ENCODE measurements around the gene CNTNAP2.
"Not testable (repeated sequence)": the region's sequence is repeated elsewhere in the genome, so short reads cannot be mapped to it uniquely, and the experiment has no call there.

The CNTNAP2 gene

GRCh38 chr7:147114525-147114924 is 997.9 kb downstream of the CNTNAP2 start:
- DNase-seq (ENCODE audit: low read depth), result not testable (repeated sequence)

DNA sequence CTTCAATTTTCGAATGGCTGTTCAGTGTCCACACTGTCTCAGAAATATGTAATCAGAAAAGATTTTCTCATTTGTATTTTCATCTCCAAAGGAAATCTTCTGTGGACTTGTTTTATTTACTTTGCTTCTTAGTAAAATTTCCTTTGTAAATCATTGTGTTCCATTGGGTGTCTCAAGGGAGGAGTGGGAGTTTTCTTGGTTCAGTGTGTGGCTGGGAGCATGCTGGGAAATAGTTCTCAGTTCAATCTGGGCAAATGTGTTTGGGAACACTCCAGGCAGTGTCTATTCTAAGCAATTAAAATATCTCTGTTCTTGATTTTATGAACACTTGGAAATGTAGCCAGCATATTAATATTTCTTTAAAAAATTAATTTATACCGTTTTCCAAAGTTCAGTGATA is 1019.8 kb downstream of the CNTNAP2 start:
- no peak for DNase-seq (ENCODE audit: low read depth)

DNA sequence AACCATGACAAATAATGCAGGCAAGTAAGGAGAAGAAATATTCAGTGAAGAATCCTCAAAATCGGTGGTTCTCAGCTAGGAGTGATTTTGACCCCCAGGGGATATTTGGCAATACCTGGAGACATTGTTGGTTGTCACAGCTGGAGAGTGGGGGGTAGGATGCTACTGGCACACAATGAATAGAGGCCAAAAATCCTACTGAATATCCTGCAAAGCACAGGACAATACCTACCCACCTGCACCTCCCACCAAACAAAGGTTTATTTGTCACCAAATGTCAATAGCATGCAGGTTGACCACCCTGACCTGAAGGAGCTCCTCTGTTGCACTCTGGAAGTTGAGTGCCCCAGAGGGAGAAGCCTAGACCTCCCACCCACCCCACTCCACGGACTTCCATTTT is 1028.6 kb downstream of the CNTNAP2 start:
- DNase-seq (ENCODE audit: low read depth), result no peak

GRCh38 chr7:147146169-147146568 is 1029.6 kb downstream of the CNTNAP2 start:
- DNase-seq (ENCODE audit: low read depth), result no peak

GRCh38 chr7:147151661-147152060 is 1035.1 kb downstream of the CNTNAP2 start:
- DNase-seq (ENCODE audit: low read depth), result no peak

GRCh38 chr7:147153571-147153970 is 1037.0 kb downstream of the CNTNAP2 start:
- no peak for DNase-seq (ENCODE audit: low read depth)

GRCh38 chr7:147161405-147161804 is 1044.8 kb downstream of the CNTNAP2 start:
- DNase-seq (ENCODE audit: low read depth), result no peak

DNA sequence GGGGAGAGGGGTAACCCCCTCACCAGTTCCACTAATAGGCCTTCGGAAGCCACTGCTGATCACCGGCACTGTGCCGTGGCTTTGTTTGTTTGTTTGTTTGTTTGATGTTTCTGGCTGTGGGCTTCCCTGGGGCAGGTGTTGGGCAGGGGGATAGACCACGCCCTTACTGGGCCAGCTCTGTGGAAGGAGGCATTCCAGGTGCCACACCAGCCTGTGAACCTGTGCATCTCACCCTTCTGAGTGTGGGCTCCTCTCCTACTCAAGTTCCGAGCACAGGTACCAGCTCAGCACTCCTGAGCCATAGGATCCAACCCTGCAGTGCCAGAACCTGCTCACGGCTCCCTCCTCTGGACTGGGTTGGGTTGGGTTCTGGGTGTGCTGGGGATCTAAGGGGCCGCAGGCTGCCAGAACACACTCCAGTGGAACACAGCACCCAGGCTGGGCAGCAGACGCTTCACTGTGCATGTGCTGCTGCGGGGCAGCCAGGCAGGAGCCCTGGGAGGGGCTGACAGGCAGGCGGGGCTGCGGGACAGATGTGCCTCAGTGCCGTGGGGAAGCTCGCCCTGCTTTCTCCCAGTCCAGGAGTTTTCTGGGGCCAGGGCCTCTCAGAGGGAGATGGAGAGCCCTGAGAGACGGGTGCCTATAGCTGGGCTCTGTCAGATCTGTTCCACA is 1053.9 kb downstream of the CNTNAP2 start:
- DNase-seq (ENCODE audit: low read depth), result no peak

DNA sequence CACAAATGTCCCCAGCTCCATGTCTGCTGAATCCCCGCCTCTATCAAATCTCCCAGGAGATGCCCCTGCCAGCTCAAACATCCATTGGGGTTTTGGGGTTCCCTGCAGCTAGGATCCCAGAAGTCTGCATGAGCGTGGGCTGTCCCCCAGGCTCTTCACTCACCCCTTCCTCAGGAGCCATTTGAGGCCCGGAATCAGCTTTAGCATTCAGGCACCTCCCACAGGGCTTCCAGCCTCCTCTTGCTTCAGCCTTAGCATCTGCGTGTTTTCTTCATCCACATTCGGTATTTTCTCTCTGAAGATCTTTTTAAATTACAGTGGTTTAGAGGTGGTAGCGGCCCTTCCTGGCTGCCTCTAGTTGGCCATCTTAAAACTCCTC is 1054.4 kb downstream of the CNTNAP2 start:
- DNase-seq (ENCODE audit: low read depth), result no peak

DNA sequence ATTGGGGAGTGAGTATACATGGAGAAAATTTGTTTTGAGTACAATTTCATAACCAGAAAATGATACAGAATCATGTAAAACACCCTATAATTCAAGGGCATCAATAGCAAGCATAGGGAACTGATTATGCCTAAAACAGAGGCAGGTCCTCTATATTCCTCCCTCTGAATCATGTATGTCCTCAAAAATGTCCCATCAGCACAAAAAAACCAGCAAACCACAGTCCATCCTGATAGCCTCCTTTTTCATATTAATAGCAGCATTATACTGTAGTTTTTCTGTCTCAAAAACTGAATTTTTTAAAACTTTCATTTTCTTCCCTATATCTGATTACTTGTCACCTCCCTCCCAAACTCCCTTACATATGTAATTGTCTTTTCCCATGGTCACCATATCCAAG is 1057.3 kb downstream of the CNTNAP2 start:
- DNase-seq (ENCODE audit: low read depth), result no peak

DNA sequence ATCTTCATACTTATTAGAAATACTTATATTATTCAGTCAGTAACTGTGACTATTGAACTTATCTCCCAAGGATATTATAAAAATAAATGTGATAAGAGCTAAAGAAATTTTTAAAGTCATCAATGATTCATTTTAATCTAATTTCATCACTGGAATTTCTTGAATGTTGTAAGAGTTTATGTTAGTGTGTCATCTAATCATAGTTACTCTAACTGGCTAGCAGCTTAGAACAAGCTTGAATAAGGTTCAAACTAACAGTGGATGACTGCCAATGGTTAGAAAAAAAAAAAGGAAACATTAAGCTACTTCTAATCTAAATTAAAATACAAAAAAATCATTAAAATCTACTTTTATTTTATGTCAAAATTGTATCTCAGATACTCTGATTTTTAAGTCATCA is 1066.3 kb downstream of the CNTNAP2 start:
- DNase-seq (ENCODE audit: low read depth), result peak; percentile 19

DNA sequence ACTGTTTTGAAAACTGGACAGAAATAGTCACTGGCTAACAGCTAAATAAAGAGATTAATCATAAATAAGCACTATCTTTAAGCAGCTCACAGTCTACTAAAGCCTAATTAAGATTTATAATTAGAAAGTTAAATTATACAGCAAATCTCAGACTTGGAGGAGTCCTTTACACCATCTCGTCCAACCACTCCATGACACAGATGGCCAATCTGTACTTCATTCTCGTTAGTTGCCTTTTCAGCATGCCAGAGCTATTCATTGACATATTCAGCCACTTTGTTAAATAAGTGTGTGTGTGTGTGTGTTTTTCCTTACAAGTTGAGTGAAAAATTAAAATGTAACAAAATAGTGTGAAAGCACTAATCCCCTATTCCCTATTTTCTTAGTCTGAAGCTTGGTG is 1066.7 kb downstream of the CNTNAP2 start:
- no peak for DNase-seq (ENCODE audit: low read depth)

- DNase-seq (ENCODE audit: low read depth), result no peak
These were observed 1071.9 kb downstream of the CNTNAP2 start for GRCh38 chr7:147188467-147188866.

- no peak for DNase-seq (ENCODE audit: low read depth)
These were observed 1076.9 kb downstream of the CNTNAP2 start for GRCh38 chr7:147193476-147193875.

GRCh38 chr7:147196481-147196880 is 1079.9 kb downstream of the CNTNAP2 start:
- DNase-seq (ENCODE audit: low read depth), result no peak

GRCh38 chr7:147197006-147197405 is 1080.4 kb downstream of the CNTNAP2 start:
- DNase-seq (ENCODE audit: low read depth), result no peak

DNA sequence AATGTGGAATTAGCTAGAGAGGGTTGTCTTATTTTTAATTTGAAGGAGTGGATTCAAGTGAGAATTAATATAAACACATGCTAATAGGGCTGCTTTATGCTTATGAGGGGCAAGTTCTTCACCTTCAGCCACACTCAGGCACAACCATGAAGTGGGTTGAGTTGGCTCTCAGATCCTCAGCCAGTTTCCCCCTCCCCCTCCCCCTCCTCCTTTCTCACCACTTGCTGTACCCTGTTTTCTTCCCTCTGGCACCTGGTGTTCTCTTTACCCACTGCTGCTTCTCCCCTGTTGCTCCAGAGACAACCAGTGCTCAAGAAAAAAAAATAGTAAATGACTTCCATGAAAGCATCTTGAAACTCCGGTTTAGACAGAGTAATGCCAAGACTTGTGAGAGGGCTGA is 1083.3 kb downstream of the CNTNAP2 start:
- DNase-seq (ENCODE audit: low read depth), result no peak

DNA sequence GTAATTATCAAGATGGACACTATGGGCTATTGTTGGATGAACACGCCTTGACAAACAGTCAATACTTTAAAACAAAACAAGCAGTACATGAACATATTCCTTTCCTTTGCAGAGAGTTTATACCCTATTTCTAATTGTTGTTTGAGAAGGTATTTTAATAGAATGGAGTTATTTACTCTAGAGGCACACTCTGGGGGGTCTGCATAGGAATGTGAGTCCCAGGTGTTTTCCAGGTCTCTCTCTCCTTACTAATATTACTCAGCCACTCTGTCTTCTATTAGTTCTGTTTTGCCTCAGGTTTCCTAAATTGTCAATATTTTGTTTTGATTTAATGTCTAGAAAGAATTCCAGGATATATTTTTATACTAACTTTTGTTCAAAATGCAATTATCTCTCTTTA is 1091.4 kb downstream of the CNTNAP2 start:
- DNase-seq (ENCODE audit: low read depth), result no peak

DNA sequence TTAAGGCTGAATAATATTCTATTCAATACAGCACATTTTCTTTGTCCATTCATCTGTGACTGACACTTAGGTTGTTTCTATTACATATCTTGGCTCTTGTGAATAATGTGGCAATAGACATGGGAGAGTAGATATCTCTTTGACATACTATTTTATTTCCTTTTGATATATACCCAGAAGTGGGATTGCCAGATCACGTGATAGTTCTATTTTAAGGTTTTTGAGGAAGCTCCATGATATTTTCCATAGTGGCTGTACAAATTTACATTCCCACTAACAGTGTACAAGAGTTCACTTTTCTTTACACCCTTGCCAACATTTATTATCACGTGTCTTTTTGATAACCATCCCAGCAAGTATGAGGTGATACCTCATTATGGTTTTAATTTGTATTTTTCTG is 1114.7 kb downstream of the CNTNAP2 start:
- no peak for DNase-seq (ENCODE audit: low read depth)

DNA sequence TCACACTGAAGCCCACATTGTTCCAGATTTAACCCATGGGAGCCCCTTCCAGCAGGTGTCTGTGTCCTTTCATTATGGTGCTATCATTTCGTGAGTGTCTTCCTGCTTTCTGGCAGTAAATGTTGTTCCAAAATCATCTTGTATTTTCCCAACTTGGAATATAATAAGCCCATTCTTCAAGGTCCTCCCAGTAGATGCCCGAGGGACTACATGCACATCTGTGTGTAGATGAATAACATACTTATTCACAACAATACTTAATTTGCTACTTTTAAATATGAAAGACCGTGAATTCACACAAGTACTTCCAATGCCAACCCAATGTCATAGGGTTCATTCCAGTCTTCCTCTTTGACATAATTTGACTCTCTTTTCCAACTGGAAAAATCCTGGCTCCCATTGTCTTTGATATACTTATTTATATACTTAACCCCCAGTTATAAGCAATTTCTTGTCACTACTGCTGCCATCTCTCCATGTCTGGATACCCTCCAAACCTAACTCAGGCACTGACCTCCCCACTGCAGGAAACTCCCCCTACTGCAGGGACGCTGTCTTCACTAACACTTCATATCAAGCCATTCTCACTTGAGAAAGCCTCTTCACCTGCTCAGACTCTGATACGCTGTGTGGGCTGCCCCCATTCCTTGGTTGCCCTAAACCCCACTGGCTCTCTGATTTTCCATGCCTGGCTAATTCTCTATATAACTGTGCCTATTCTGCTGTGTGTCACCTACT is 1119.2 kb downstream of the CNTNAP2 start:
- DNase-seq (ENCODE audit: low read depth), result no peak

DNA sequence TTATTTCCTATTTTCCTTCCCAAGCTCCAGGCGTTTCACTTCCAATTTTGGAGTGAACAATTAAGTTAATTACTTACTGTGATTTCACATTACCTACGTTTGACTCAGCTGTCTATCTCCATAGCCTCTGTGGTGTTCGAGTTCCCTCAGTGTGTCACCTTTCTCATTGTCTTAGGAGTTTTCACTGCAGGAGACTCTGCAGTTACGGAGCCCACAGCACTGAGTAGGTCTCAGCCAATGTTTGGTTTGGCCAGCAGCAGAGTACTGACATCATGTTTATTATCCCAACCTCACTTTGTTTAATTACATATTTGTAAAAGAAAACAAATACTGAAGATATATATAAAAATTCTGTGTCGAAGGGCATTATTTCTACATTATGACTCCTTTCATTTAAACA is 1123.9 kb downstream of the CNTNAP2 start:
- no peak for DNase-seq (ENCODE audit: low read depth)

DNA sequence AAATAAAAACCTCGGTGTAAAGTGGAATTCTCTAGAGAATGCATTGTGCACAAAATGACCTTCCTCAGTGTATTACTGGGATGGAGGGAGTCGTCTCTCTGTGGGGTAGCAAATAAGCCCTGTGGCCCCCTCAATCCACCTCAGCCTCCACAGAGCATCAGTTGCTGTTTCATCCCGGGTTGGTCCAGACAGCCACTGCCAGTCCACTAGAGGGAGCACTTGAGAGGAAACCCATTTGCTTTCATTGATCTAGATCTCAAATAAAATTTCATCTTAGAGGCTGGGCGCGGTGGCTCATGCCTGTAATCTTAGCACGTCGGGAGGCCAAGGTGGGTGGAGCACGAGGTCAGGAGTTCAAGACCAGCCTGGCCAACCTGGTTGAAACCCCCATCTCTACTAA is 1128.7 kb downstream of the CNTNAP2 start:
- peak; percentile 3 for DNase-seq (ENCODE audit: low read depth)

DNA sequence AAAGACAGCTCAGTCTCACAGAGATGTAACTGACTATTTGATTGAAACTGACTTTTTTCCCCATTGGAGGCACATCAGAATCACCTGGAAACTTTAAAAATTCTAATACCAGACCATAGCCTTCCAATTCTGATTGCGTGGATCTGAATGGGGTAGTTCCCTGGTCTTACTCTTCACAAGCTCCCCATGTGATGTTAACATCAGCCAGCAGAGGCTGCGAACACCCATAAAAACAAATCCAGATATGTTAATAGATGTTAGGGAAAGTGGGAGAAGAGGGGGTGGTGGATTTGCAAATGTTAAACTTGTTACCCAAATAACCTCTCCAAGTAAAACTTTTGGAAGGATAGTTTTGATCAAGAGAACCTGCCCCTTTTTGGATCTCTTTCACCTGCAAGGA is 1133.4 kb downstream of the CNTNAP2 start:
- DNase-seq (ENCODE audit: low read depth), result no peak

DNA sequence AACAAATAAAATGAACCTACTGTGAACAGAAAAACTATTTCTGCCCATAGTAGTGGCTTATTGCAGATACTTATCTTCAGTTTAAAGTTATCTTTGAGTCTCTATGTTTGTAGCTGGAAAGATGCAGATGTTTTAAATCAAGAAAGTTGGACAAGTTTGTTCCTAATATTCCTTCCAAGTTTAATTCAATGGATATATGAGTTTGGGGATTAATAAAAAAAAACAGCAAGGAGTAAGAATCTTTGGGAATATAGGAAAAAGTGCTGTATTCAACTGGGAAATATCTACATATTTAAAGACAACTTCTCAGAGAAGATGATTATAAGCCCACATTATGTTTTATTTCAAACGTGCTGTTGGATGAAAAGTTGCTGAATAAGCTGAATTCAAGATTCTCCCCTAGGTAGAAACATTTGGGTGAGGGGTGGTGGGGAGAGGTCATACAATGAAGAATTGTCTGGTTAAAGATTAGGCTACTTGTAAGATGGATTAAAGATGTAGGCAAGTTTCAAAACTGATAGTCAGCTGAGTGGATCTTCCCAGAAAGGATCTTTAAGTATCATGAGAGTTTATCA is 1135.2 kb downstream of the CNTNAP2 start:
- DNase-seq (ENCODE audit: low read depth), result no peak
